GM18511 (cell line): ENCODE results near the gene MICAL3.
"Not testable (repeated sequence)": the region's sequence is repeated elsewhere in the genome, so short reads cannot be mapped to it uniquely, and the experiment has no call there.

ENCODE experiments used
- ATAC-seq: cut with Tn5 transposase; IDR thresholded peaks from one replicate; pipeline ENCODE4 v1.9.1; 2021; ENCODE audit warnings: mild to moderate bottlenecking, moderate library complexity; ENCODE audit not compliant: unreplicated experiment

The MICAL3 gene

DNA sequence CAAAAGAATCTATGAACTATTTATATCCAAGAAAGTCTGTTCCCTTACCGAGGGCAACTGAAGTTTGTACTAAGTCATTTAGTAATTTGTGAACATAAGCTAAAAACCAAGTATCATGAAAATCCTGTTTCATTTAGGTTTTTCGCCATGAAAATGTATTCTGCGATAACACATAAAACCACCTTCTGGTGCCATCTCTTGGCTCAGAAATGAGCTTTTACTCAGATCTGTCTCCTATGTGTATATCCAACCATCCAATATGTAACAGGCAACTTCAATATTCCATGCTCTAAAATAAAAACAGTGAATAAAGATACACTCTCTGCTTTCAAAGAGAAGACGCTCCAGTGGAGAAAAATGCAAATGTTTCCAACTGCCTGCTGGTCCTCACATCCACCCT lies 132.0 kb downstream of the MICAL3 start:
- no peak for ATAC-seq

DNA sequence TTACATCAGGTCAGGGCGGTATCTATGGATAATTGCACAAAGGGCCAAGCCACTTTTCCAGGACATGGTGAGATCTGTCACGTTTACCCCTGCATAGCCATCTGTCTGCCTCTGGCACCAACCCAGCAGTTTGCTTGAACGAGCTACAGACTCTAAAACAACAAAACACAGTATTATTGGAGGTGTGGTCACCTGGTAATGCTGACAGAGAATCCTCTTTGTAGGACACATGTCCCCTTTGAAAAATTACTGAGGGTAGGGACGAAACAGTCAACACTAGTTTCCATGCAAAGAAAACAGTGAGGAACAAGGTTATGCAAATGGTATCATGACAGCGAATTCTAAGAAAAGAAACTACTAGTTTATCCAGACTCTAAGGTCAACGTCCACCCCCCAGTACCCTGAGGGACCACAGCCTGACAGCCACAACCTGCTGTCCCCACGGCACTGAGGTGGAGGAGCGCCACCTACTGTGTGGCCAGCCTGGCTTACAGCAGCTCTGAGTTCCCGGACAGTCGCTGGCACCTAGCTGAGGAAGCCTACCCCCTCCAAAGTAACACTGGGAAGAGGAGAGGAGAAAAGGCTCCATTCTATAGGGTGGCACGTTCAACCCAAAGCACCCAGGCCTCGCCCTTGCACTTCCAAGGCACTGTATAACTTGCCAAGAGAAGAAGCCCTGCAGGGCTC lies 132.7 kb downstream of the MICAL3 start:
- no peak for ATAC-seq

DNA sequence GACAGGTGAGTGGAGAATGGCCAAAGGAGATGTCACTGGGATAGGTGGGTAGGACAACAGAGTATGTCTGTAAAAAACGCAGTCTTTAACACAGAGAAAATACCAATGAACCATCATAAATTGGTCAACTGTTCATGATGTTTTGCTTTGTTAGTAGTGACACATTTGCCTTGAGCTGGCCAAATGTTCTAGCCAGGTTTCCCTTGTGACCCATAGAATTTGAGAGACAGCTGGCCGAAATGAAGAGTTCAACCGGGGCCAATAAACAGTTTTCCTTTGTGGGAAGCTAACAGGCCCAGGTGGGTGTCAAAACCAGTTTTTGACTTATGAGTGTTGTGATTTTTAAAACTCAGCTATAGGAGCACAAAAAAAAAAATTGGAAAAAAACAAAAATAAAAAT lies 133.5 kb downstream of the MICAL3 start:
- ATAC-seq, result no peak

DNA sequence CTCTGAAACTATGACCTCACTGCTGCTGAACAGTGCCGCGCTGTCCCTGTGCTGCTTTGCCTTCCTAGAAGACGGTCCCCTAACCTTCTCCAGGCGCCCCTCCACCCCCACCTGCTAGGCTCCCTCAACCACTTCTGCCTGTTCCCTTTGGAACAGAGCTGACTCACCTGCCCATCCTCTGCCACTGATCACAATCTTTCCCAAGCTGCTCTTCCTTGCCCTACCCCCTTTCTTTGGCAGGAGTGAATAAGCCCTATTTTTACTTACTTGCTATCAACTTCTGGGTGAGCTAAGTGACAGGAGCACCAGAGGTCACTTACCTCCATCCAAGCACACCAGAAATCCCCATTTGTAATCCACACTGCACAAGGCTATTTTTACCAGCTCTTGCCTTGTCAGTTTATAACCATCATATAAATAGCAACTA lies 134.1 kb downstream of the MICAL3 start:
- ATAC-seq, result no peak

DNA sequence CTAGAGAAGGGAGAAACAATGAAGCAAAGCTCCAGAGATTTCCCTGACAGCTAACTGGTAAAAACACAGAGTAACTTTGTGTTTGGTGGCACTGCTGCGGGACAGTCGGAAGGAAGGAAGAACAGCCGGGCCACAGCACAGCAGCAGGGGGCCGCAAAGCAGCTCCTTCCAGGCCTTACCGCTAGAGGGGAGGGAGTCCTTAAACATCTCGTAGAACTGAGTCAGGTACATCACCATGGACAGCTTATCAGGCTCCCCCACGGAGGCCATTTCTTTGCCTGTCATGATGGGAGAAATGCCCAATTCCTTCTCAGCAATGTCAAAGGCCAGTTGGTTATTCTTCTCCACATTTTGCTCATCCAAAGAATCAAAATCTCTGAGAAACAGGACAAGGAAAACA lies 135.5 kb downstream of the MICAL3 start:
- ATAC-seq, result no peak

DNA sequence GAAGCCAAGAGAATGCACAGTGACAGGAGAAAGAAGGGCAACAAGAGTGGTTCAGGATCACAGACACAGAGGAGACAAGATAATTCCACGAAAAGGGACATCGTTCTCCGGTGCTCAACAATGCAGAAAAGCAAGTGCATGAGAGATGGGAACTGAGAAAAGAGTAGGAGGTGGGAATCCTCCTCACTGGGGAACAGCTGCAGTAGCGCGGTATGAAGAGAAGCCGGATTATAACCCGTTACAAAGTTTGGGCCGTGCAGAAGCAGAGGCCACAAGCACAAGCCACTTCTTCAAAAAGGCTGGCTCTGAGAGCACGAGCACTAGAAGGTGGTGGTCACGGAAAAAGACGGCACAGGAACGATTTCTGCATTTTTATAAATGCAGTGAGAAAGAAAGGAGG lies 135.9 kb downstream of the MICAL3 start:
- ATAC-seq, result no peak

DNA sequence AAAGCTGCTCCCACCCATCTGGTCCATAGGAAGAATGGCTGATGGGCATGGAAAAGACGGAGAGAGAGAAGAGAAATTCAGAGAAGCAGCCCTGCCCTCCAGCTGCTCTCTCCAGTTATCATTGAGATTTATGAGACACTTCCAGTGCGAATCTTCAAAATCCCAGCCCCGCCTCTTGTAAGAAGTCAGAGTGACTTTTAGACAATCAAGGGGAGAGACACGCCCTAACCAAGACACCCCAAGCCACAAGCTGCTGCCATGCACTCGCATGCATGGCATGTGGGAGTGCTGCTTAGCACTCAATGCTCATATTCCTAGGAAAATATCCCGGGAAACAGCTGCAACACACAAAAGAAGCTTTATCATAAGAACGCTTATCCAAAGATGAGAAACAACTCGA lies 139.5 kb downstream of the MICAL3 start:
- ATAC-seq, result no peak

DNA sequence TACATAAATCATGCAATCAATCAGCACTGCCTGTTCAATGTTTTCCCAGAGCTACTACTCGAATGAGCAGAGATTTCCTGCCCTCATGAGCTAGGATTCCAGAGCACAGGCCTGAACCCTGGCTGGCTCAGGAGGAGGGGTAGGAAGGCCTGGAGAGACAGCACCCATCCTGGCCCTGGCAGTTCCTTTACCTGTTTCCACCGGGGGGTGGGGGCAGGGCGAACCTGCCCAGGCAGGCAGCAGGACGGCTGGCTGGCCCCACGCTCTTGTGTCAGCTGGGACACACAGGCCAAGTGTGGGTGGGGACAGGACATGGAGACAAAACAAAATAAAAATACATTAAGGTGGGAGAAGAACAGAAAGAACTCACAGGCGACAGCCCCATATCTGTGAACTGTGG lies 140.3 kb downstream of the MICAL3 start:
- ATAC-seq, result no peak

DNA sequence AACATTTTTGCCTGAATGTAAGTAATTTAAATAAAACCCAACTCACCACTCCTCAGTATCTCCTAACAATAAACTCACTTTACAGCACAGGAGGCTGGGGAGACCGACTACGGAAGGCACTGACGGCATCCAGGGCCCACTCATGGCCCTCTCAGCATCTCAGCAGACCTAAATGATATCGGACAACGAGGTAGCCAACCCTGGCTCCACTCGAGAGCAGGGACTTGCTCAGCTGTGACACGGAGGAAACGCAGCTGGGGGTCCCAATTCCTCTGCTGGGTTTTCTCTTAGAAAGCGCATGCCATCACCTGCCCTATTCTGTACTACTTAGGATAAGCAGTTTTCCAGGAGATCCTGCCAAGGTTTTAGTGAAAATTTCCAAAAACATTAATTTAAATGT lies 141.0 kb downstream of the MICAL3 start:
- ATAC-seq, result no peak

DNA sequence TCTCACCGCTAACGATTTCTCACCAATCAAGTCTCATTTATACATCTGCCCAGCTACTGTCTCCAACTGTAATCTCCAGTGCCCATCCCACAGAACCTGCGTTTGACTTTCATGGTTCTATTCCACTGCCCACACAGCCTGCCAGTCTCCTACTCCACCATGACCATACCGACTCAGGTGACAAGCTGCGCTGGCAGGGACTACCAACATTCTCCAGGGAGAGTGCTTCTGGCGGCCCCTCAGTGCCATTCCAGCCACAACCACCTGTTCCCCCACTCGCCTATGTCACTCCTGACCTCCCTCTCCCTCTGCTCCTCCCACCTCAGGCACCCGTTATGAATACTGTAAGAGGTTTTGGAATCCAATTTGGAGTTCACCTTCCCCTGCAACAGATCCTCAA lies 141.6 kb downstream of the MICAL3 start:
- ATAC-seq, result no peak

DNA sequence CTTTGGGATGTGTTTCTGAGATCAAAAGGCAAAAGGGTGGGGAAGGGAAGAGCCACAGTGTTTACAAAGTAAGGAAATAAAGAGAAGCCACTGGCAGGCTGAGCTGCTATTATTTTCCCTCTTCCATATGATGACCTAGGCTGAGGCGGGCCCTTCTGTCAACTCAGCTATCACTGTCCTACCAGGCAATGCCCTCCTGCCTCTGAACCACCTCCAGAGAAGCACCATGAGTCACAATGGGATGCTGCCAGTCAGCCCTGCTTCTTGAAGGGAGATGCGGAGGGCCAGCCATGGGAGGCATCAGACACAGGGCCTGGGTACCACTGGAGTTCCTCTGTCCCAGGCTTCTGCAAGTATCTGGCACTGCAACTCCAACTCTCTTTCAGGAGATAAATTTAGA lies 142.2 kb downstream of the MICAL3 start:
- no peak for ATAC-seq

DNA sequence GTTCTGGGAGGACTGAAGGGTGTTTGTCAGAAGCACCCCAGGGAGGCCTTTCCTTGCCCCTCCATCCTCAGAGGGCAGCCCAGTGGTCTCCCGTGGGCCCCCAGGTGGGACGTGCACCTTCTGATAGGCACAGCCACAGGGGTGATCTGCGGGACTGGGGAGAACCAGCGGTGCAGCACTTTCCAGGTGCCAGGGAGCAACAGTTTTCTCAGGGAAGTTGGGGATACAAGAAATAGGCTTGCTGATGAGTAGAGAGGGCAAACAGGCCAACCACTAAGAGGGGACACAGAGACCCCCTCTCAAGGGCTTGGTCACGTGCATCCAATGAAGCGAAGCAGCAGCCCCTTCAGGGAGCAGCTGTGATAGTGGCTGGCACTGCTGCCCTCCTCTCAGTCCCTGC lies 143.0 kb downstream of the MICAL3 start:
- no peak for ATAC-seq

DNA sequence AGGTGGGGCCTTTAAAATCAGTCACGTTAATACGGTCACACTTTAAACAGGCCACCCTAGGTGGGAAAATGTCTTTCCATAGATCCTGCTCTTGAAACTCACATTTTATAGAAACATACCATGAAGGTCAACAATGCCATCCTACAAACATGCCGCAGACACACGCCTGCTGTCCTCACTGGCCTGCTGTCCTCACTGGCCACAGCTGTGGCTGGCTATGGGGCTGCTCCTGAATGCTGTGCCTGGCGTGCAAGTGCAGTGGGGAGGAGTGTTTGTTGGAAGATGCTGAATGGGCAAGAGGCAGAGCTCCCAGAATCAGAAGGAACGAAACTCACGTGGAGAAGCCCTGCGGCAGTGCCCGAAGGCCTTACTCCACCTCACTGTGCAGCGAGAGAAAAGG lies 143.9 kb downstream of the MICAL3 start:
- ATAC-seq, result no peak

DNA sequence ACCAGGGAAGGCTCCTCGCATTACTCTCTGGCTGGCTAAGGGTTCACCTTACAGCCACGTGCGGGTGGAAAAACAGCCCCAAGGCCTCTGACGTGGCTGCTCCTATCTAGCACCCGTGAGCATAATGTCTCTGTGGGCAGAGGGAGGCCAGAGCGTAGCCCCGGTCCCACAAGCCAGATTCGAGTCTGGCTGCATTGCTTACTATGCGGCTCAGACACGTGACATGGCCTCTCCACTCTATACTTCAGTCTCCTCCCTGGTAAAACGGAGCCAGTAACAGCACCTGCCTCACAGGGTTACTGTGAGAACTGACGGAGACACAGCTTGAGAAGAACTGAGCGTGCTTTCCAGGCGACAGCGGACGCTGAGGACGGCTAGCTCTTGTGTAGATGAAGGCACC lies 144.3 kb downstream of the MICAL3 start:
- ATAC-seq, result no peak

DNA sequence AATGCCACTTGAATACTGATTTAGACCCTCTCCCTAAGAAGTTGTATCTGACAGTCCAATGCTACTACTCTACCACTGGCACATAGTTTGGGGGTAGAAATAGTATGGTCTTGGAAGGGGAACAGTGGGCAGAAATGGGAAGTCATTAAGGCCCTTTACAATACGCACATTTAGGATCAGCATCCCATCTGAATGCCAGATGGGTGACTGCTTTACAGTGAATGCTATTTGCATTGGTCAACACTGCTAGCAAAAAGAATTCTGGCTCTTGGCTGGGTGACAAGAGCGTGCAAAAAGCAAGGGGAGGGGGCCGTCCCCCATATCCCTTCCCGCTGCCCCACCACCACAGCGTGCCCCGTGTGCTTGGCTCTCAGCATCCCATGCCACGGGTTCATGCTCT lies 145.4 kb downstream of the MICAL3 start:
- ATAC-seq, result no peak

DNA sequence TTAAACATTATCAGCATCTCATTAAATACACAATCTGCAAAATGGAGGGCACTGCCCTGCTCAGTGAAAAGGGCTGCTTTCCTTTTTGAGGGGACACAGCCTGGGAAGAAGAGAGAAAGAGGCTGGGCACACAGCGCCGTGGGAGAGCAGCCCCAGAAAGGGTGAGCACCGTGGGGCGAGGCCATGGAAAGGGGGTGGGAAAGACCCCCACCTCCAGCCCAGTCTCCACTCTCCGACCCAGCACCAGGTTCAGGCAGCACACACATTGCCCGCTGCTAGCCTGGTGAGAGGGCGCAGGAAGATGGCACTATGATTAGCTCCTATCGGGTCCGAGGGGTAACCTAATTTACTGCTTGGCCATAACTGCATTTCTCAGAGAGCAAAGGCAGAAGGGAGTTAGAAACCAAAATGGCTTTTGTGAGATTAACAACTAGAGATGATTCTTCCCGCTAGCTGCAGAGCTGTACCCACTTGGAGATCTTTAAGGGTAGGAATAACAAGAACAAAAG lies 146.1 kb downstream of the MICAL3 start:
- no peak for ATAC-seq

DNA sequence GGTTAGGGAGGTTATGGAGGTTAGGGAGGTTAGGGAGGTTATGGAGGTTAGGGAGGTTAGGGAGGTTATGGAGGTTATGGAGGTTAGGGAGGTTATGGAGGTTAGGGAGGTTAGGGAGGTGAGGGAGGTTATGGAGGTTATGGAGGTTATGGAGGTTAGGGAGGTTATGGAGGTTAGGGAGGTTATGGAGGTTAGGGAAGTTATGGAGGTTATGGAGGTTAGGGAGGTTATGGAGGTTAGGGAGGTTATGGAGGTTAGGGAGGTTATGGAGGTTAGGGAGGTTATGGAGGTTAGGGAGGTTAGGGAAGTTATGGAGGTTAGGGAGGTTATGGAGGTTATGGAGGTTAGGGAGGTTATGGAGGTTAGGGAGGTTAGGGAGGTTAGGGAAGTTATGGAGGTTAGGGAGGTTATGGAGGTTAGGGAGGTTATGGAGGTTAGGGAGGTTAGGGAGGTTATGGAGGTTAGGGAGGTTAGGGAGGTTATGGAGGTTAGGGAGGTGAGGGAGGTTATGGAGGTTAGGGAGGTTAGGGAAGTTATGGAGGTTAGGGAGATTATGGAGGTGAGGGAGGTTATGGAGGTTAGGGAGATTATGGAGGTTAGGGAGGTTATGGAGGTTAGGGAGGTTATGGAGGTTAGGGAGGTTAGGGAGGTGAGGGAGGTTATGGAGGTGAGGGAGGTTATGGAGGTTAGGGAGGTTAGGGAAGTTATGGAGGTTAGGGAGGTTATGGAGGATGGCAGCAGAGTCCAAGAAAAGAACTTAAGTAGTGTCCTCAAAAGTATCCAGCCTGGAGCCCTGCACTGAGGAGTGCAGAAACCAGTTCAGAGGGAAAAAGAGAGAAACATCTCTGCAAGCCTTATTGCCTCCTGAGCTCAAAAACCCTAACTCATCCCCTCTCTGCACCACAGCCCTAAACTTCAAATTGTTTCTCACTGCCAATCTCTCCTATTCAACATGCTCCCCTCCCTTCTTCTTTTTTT lies 147.2 kb downstream of the MICAL3 start:
- not testable (repeated sequence) for ATAC-seq

DNA sequence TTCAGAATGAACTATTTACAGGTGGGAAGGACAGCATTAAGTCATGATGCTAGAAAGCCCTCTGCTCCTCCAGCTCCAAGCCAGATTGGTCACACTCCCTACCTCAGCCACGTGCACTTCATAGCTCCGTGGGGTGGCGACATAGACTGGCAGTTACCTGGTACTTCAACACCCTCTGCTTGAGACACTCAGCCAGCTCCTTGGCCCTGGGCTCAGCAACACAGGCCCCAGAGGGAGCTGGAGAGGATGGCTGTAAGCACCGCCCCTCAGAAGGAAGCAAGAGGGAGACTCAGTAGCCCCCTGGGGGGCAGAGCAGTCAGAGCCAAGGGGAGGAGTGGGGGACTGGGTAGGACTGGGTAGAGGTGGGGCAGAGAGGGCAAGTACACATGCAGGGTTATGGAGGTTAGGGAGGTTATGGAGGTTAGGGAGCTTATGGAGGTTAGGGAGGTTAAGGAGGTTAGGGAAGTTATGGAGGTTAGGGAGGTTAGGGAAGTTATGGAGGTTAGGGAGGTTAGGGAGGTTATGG lies 148.0 kb downstream of the MICAL3 start:
- ATAC-seq, result no peak

DNA sequence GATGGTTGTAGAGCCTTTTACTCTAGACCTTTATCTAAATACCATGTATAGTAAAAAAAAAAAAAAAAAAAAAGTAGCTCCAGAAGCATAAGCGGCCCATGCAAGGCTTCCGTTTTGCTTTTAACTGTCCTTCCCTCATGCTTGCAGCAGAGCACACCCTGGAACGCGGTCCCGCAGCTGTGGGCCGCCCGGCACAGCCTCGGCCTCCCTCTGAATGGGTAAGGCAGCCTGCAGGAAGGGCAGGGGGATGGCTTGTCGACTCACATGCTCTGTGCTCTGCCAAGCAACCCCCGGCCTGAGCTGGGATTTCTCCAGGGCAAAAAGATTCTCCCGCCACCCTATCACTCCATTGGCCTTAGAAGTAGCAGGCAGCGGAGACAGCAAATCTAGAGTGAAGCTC lies 148.7 kb downstream of the MICAL3 start:
- no peak for ATAC-seq

DNA sequence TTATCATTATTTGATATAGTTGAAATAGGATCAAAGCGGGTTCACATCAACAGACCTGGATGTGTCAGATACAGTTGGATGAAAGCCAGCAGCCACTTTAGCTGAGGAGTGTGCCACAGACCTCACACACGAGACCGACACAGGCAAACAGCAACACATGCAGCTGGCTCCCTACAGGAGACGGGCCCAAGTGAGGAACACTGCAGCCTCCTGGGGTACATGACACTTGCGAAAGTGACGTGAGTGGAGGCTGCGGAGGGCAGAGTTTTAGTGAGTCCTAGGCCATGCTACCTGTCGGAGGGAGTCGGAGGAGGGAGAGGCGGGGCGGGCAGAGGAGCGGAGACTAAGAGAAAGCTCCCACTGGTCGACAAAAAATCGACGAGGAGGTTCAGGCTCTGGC lies 149.2 kb downstream of the MICAL3 start:
- no peak for ATAC-seq

DNA sequence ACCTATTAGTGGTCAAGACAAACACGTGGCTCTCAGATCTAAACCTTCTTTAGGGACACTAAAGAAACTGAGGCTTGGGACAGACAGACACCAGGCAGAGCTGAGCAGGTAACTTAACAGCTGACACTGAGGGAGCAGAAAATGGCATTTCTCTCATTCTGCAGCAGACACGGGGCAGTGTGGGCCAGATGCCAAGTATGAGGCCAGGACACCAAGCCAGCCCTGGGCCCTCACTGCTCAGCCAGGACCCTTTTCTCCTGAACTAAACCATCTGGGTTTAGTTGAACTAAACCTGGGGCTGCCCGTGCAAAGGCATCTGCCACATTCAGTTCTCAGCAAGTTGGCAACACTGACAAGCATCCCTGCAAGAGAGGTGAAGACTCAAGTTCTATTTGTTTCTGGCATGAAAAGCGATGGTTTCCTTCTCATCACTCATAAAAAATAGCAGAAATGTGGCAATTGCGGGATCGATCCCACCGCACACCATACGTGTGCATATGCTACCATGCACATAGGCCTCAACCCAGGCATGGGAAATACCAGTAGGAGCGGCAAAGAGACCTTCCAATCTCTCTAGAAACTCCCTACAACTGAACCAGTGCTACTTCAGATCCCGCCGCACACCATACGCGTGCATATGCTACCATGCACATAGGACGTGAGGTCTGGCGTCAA lies 150.0 kb downstream of the MICAL3 start:
- no peak for ATAC-seq
